Activated naive CD4-positive, alpha-beta T cell treated with Interleukin-2 at 50 U/mL for 16 hours (primary cell): ENCODE results near the gene MRNIP.
A peak's percentile ranks its signal among the peaks of the same experiment; 100 is the strongest.
"Not testable (repeated sequence)": the region's sequence is repeated elsewhere in the genome, so short reads cannot be mapped to it uniquely, and the experiment has no call there.

Source experiments
- DNase-seq: peaks from one replicate; pipeline ENCODE4 v3.0.0-alpha.2; 2020

The MRNIP gene

GRCh38 chr5:179801304-179802206 lies 57.1 kb downstream of the MRNIP start:
- peak; percentile 87 for DNase-seq

GRCh38 chr5:179800696-179801201 lies 57.9 kb downstream of the MRNIP start:
- DNase-seq, result no peak

GRCh38 chr5:179800071-179800695 lies 58.4 kb downstream of the MRNIP start:
- no peak for DNase-seq

GRCh38 chr5:179799644-179799973 lies 59.0 kb downstream of the MRNIP start:
- no peak for DNase-seq

GRCh38 chr5:179798771-179799643 lies 59.6 kb downstream of the MRNIP start:
- DNase-seq, result no peak

GRCh38 chr5:179798144-179798770 lies 60.4 kb downstream of the MRNIP start:
- DNase-seq, result no peak

- DNase-seq, result no peak
These were observed 60.9 kb downstream of the MRNIP start for GRCh38 chr5:179797741-179798140.

GRCh38 chr5:179796877-179797608 lies 61.6 kb downstream of the MRNIP start:
- no peak for DNase-seq

- DNase-seq, result peak; percentile 76
These were observed 62.5 kb downstream of the MRNIP start for GRCh38 chr5:179795863-179796833.

- DNase-seq, result no peak
These were observed 63.4 kb downstream of the MRNIP start for GRCh38 chr5:179795049-179795862.

- DNase-seq, result no peak
These were observed 64.0 kb downstream of the MRNIP start for GRCh38 chr5:179794575-179794974.

- DNase-seq, result no peak
These were observed 64.4 kb downstream of the MRNIP start for GRCh38 chr5:179794171-179794570.

GRCh38 chr5:179793468-179794139 lies 65.0 kb downstream of the MRNIP start, which contains the start of gene LTC4S:
Gene LTC4S, plus strand, starts transcription at chr5:179793986. Its CDS starts 95 bp downstream, at chr5:179794081.
- peak; percentile 42 for DNase-seq

GRCh38 chr5:179792612-179793467 lies 65.8 kb downstream of the MRNIP start:
- no peak for DNase-seq

GRCh38 chr5:179791881-179792611 lies 66.6 kb downstream of the MRNIP start:
- DNase-seq, result no peak

- not testable (repeated sequence) for DNase-seq
These were observed 69.3 kb downstream of the MRNIP start for GRCh38 chr5:179789278-179789677.

- DNase-seq, result no peak
These were observed 70.3 kb downstream of the MRNIP start for GRCh38 chr5:179788193-179788854.
